ENCODE data around the gene NQO2. TPM values are rescaled to one million over a fixed set of nuclear protein-coding genes. Genes with fewer than 3 reads are reported as not detected.

NQO2 gene
- total RNA-seq, 3 donors from 2014 or later (not counting 1 experiment from before 2014, with no cell fraction given) = 13.1 to 21.7 (median 16.2) TPM

DNA sequence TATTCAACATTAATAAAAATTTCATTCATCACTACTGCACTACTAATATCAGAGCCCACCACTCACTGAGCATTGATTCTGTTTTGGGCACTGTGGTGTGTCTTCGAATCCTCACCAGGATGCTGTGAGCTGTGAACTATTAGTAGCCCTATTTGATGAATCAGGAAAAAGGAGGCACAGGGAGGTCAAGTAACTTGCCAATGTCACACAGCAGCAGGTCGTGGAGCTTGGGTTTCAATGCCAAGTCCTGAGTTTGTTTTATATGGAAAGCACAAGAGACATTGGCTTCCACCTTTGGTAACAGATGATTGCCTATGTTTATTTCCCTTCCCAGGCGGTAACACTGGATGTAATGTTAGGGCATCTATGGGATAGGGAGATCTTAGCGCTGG lies 15.0 kb downstream of the NQO2 start:
- ATAC-seq (no peak), DNase-seq (no peak)
- TF ChIP-seq, protein P1, sequence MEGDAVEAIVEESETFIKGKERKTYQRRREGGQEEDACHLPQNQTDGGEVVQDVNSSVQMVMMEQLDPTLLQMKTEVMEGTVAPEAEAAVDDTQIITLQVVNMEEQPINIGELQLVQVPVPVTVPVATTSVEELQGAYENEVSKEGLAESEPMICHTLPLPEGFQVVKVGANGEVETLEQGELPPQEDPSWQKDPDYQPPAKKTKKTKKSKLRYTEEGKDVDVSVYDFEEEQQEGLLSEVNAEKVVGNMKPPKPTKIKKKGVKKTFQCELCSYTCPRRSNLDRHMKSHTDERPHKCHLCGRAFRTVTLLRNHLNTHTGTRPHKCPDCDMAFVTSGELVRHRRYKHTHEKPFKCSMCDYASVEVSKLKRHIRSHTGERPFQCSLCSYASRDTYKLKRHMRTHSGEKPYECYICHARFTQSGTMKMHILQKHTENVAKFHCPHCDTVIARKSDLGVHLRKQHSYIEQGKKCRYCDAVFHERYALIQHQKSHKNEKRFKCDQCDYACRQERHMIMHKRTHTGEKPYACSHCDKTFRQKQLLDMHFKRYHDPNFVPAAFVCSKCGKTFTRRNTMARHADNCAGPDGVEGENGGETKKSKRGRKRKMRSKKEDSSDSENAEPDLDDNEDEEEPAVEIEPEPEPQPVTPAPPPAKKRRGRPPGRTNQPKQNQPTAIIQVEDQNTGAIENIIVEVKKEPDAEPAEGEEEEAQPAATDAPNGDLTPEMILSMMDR (IDR thresholded peaks at IDR 0.05) = no peak
- H3K27ac ChIP-seq (ENCODE audit: low read length) = no peak overlapping the region
- no peak overlapping the region for H3K4me3 ChIP-seq (ENCODE audit: low read length)
- H3K4me1 ChIP-seq (ENCODE audit: control insufficient read depth, insufficient read depth, low read length) = no peaks in the 10 kb centered on the region
- H3K9me3 ChIP-seq (ENCODE audit: control insufficient read depth, insufficient read depth, low read length) = peaks cover 12% of the 10 kb centered on the region
- no peaks in the 10 kb centered on the region for H3K27me3 ChIP-seq (ENCODE audit: control insufficient read depth, insufficient read depth, low read length)
- Mint-ChIP-seq H3K4me3 (no peak overlapping the region), H3K9me3 (peaks cover 0 to 12% of the 10 kb centered on the region in 2 donors), H3K27ac (no peak overlapping the region), H3K27me3 (ENCODE audit: low read depth in 2 of 2) (no peaks in the 10 kb centered on the region), H3K4me1 (peaks cover 4 to 7% of the 10 kb centered on the region in 2 donors), H3K36me3 (peaks cover 28% of the 10 kb centered on the region)
- intact Hi-C loops (cut with micrococcal nuclease) = no loop called here
- peaks cover 37% of the 10 kb centered on the region for H3K36me3 ChIP-seq (ENCODE audit: control insufficient read depth, insufficient read depth, low read length)
- 97% methylated on average over 3 of the region's 4 CpGs for WGBS (ENCODE audit: insufficient coverage)

DNA sequence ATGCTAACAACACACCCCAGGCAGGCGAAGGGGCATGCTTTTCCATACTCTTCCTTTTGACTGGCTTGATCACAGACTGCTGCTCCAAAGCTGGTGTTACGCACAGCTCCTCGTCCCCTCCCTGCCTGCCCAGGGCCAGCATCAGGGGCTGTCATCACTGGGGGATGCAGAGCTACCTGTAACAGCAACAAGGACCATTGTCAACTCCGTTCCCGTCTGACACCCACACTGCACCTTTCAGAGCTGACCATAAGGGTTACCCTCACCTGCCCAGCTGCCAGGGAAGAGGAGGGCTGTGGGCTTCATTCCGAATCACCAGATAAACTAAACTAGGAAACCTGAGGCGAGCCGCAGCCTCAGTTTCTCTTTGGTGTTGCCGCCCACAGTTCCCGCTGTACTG lies 15.4 kb downstream of the NQO2 start:
- ATAC-seq = no peak
- H3K36me3 ChIP-seq (ENCODE audit: control insufficient read depth, insufficient read depth, low read length) = peaks cover 34% of the 10 kb centered on the region

DNA sequence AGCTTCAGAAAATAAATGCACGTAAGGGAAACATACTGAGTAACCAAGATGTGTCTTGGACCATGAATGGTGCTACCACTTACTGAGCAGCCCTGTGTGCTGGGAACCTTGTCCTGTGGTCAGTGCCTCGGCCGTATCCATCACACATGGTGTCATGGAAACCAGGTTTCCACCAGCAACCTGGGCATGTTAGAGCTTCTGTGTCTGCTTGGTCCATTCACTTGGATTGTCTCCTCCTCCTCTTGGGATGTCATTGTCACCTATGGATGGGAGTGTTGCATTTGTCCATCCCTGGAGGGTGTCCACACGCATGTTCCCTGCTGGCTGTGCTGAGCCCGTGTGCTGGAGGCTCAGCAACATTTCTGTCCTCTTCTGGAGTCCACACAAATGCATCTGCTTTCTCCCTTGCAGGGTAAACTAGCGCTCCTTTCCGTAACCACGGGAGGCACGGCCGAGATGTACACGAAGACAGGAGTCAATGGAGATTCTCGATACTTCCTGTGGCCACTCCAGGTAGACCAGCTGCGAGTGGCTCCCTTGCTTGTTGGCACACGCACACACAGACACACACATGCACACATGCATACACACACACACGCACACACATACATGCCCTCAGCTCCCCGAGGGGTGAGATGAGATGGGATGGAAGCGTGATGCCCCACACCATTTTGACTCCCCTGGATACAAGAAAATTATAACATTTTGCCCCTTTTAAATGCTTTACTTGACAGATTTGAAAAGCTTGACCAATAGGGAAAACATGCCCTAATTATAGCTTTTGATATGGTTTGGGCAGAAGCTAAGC lies 17.0 kb downstream of the NQO2 start:
- Mint-ChIP-seq H3K9me3 (peaks cover 0 to 3% of the 10 kb centered on the region in 2 donors), H3K36me3 (peaks cover 16% of the 10 kb centered on the region), H3K27ac (no peak overlapping the region), H3K27me3 (ENCODE audit: low read depth in 2 of 2) (no peaks in the 10 kb centered on the region), H3K4me1 (peaks cover 7 to 13% of the 10 kb centered on the region in 2 donors), H3K4me3 (no peak overlapping the region)
- intact Hi-C loops (cut with micrococcal nuclease) = no loop called here
- peaks cover 4% of the 10 kb centered on the region for H3K9me3 ChIP-seq (ENCODE audit: control insufficient read depth, insufficient read depth, low read length)
- H3K27ac ChIP-seq (ENCODE audit: low read length) = no peak overlapping the region
- ATAC-seq = no peak
- no peak overlapping the region for H3K4me3 ChIP-seq (ENCODE audit: low read length)
- TF ChIP-seq, protein P1 (IDR thresholded peaks at IDR 0.05) = no peak
- H3K36me3 ChIP-seq (ENCODE audit: control insufficient read depth, insufficient read depth, low read length) = peaks cover 26% of the 10 kb centered on the region
- H3K27me3 ChIP-seq (ENCODE audit: control insufficient read depth, insufficient read depth, low read length) = no peaks in the 10 kb centered on the region
- H3K4me1 ChIP-seq (ENCODE audit: control insufficient read depth, insufficient read depth, low read length) = no peaks in the 10 kb centered on the region
- 97% methylated on average over 17 of the region's 17 CpGs for whole genome bisulfite sequencing (ENCODE audit: insufficient coverage)
- no peak for DNase-seq

More for the DNA sequence above, 15.4 kb downstream of the NQO2 start:
- H3K27me3 ChIP-seq (ENCODE audit: control insufficient read depth, insufficient read depth, low read length) = no peaks in the 10 kb centered on the region
- Mint-ChIP-seq H3K9me3 (peaks cover 0 to 12% of the 10 kb centered on the region in 2 donors), H3K4me3 (no peak overlapping the region), H3K36me3 (peaks cover 27% of the 10 kb centered on the region), H3K4me1 (peaks cover 7 to 8% of the 10 kb centered on the region in 2 donors), H3K27ac (no peak overlapping the region), H3K27me3 (ENCODE audit: low read depth in 2 of 2) (no peaks in the 10 kb centered on the region)
- WGBS (ENCODE audit: insufficient coverage) = 96% methylated on average over 10 of the region's 10 CpGs
- H3K27ac ChIP-seq (ENCODE audit: low read length) = no peak overlapping the region
- TF ChIP-seq, protein P1 (IDR thresholded peaks at IDR 0.05) = no peak
- DNase-seq = no peak
- H3K4me3 ChIP-seq (ENCODE audit: low read length) = no peak overlapping the region
- intact Hi-C loops (cut with micrococcal nuclease) = no loop called here
- peaks cover 12% of the 10 kb centered on the region for H3K9me3 ChIP-seq (ENCODE audit: control insufficient read depth, insufficient read depth, low read length)
- no peaks in the 10 kb centered on the region for H3K4me1 ChIP-seq (ENCODE audit: control insufficient read depth, insufficient read depth, low read length)
